Activated CD8-positive, alpha-beta T cell treated with anti-CD3 and anti-CD28 coated beads for 36 hours (primary cell): ENCODE results near the gene MTUS2. TPM values are rescaled to one million over a fixed set of nuclear protein-coding genes. Genes with fewer than 3 reads are reported as not detected.
"Not testable (repeated sequence)": the region's sequence is repeated elsewhere in the genome, so short reads cannot be mapped to it uniquely, and the experiment has no call there.

Experiments used
- ATAC-seq: fragments of 200-7000 bp; cut with Tn5 transposase; one replicate; pipeline ENCODE4 v1.10.0; 2021; ENCODE audit warnings: mild to moderate bottlenecking, moderate library complexity
- CTCF ChIA-PET: fragments of 350-600 bp; sonication (Branson Sonifier 250); formaldehyde crosslinking; loops from one replicate; lab custom pipeline; 2021; ENCODE audit warnings: antibody characterized with exemption; lab: Charles Lee
- POLR2A ChIA-PET: fragments of 350-600 bp; sonication (Branson Sonifier 250); formaldehyde crosslinking; loops from one replicate; lab custom pipeline; 2021; ENCODE audit warnings: antibody characterized with exemption; lab: Charles Lee
- DNase-seq: peaks from one replicate; pipeline ENCODE4 v3.0.0-alpha.2; 2020
- H3K27ac Mint-ChIP-seq: one replicate; pipeline ENCODE4 v1.8.0; 2021; ENCODE audit warnings: mild to moderate bottlenecking, mixed read lengths
- H3K27me3 Mint-ChIP-seq: one replicate; pipeline ENCODE4 v1.8.0; 2021; ENCODE audit warnings: mixed read lengths
- H3K36me3 Mint-ChIP-seq: one replicate; pipeline ENCODE4 v1.8.0; 2021; ENCODE audit warnings: low read depth, mixed read lengths
- H3K4me1 Mint-ChIP-seq: one replicate; pipeline ENCODE4 v1.8.0; 2021; ENCODE audit warnings: low read depth, mixed read lengths
- H3K4me3 Mint-ChIP-seq: one replicate; pipeline ENCODE4 v1.8.0; 2021; ENCODE audit warnings: mild to moderate bottlenecking, moderate library complexity, mixed read lengths
- H3K9me3 Mint-ChIP-seq: one replicate; pipeline ENCODE4 v1.8.0; 2021; ENCODE audit warnings: mixed read lengths
- CTCF ChIP-seq: fragments of 200-600 bp; IDR thresholded peaks from one replicate; pipeline ENCODE4 v1.8.0; 2022; ENCODE audit warnings: antibody characterized with exemption, mild to moderate bottlenecking
- intact Hi-C: fragments of 100-400 bp; cut with micrococcal nuclease; formaldehyde crosslinking; loops from one replicate; pipeline ENCODE4 v1.10.0; 2022
- total RNA-seq, 2 experiments: library from RNA; stranded (reverse); gene quantifications; one replicate each; pipeline ENCODE4 v1.2.3, GENCODE V29; 2021

The MTUS2 gene
- total RNA-seq, 2 experiments from 2014 or later: not detected

GRCh38 chr13:28984326-28984725, 164.2 kb downstream of the MTUS2 start:
- no peak for TF ChIP-seq CTCF
- H3K9me3 Mint-ChIP-seq: peaks cover 1% of the 10 kb centered on the region
- ChIA-PET POLR2A (no interaction called here), CTCF (no interaction called here)
- H3K27me3 Mint-ChIP-seq: peaks cover 3% of the 10 kb centered on the region
- intact Hi-C loops: no loop called here
- H3K36me3 Mint-ChIP-seq: no peaks in the 10 kb centered on the region
- H3K27ac Mint-ChIP-seq: no peak overlapping the region
- no peaks in the 10 kb centered on the region for H3K4me1 Mint-ChIP-seq
- no peak for DNase-seq
- ATAC-seq: no peak
- no peak overlapping the region for H3K4me3 Mint-ChIP-seq

- peaks cover 3% of the 10 kb centered on the region for H3K9me3 Mint-ChIP-seq
- ATAC-seq (no peak), DNase-seq (no peak)
- peaks cover 3% of the 10 kb centered on the region for H3K27me3 Mint-ChIP-seq
- H3K4me3 Mint-ChIP-seq: no peak overlapping the region
- CTCF ChIA-PET: no interaction called here
- no peaks in the 10 kb centered on the region for H3K36me3 Mint-ChIP-seq
- intact Hi-C loops: no loop called here
- H3K4me1 Mint-ChIP-seq: no peaks in the 10 kb centered on the region
- TF ChIP-seq CTCF: no peak
- POLR2A ChIA-PET: no interaction called here
- no peak overlapping the region for H3K27ac Mint-ChIP-seq
Measured at GRCh38 chr13:28984825-28985224, 164.7 kb downstream of the MTUS2 start.

- CTCF ChIA-PET: interaction anchor here (0.6 kb wide), 1 partner anchor 175 kb away, joined by 3 read pairs; no protein-coding TSS in a partner anchor
- H3K4me1 Mint-ChIP-seq, H3K9me3 Mint-ChIP-seq, H3K4me3 Mint-ChIP-seq, intact Hi-C loops, H3K27ac Mint-ChIP-seq, H3K27me3 Mint-ChIP-seq, DNase-seq, ATAC-seq, POLR2A ChIA-PET, H3K36me3 Mint-ChIP-seq: not testable (repeated sequence)
Measured at GRCh38 chr13:28990378-28990777, 170.2 kb downstream of the MTUS2 start.

GRCh38 chr13:28991764-28992163, 171.6 kb downstream of the MTUS2 start:
- peaks cover 10% of the 10 kb centered on the region for H3K9me3 Mint-ChIP-seq
- CTCF ChIA-PET: no interaction called here
- H3K4me1 Mint-ChIP-seq: no peaks in the 10 kb centered on the region
- no peaks in the 10 kb centered on the region for H3K36me3 Mint-ChIP-seq
- H3K27me3 Mint-ChIP-seq: no peaks in the 10 kb centered on the region
- ATAC-seq (no peak), DNase-seq (no peak)
- no peak overlapping the region for H3K4me3 Mint-ChIP-seq
- POLR2A ChIA-PET: no interaction called here
- H3K27ac Mint-ChIP-seq: no peak overlapping the region
- TF ChIP-seq CTCF: no peak
- intact Hi-C loops: no loop called here

GRCh38 chr13:29000826-29001225, 180.7 kb downstream of the MTUS2 start:
- TF ChIP-seq CTCF: no peak
- Mint-ChIP-seq H3K27ac (no peak overlapping the region), H3K9me3 (peaks cover 7% of the 10 kb centered on the region), H3K4me3 (no peak overlapping the region), H3K27me3 (peaks cover 5% of the 10 kb centered on the region), H3K4me1 (no peaks in the 10 kb centered on the region), H3K36me3 (no peaks in the 10 kb centered on the region)
- ChIA-PET CTCF (no interaction called here), POLR2A (no interaction called here)
- ATAC-seq (no peak), DNase-seq (no peak)
- intact Hi-C loops: no loop called here
